HG03439 (cell line): ENCODE data around the gene RNF44.

Experiments
- ATAC-seq: cut with Tn5 transposase; IDR thresholded peaks from one replicate; pipeline ENCODE4 v1.9.1; 2021; ENCODE audit warnings: mild to moderate bottlenecking, moderate library complexity; ENCODE audit not compliant: unreplicated experiment

Gene RNF44

DNA sequence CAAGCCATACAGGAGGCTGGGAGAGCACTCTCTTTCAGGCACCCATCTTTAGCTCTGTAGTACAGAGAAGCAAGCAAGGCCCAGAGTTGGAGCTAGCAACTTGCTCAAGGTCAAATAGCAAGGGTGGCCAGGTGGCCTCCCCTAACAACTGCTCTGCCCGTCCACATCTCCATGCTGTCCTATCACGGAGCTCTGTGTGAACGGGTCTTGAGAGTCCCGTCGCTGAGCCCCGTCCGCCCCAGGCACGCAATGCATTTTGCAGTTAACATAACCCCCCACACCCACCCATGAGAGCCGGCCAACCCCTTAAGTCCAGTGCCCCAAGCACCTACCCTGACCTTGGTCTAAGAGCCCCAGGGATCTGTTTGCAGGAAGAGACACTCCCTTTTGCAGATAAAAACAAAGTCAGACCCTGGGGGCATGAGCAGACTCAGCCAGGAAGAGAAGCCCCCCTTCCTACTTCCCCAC is 1.5 kb downstream of the RNF44 start:
- no peak for ATAC-seq

DNA sequence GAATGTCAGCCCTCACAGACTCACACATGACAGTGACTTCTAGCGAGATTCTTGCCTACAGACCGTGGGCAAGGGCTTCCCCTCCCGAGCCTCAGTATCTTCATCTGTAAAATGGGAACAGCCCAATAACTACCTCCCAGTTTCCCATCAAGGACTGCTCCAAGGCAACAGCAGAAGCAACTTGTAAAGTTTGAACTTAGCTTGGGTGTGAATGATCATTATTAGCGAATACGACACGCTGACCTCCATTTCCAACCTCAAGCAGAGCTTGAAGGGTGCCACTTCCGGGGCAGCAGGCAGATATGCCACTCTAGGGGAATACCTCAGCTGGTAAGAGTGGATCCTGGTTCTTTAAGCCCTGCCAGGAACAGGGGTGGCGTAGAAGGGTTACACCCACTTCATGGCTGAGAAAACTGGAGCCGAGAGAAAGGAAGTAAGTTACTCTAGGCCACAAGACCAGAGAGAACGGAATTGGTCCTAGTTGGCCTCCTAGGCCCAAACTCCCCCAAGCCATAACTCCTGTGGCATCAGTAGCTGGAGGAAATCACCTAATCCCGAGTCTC is 2.0 kb downstream of the RNF44 start:
- no peak for ATAC-seq

DNA sequence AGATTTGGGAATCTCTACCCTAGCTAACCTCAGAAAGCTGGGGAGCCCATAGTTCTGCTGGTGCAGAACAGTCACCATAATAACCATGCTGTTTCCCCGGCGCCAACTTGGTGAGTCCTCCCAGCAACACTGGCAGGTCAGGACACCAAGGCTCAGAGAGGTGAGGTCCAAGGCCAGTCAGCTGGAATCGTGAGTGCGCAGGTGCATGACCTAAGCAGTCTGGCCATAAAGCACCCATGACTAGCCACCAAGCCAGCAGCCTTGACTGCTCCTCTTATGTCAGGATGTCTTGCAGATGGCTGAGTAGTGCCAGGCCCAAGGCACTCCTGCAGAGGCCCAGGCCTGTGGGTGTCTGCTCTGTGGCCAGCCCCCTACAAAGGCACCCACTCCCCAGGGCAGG is 2.6 kb downstream of the RNF44 start:
- ATAC-seq, result no peak

DNA sequence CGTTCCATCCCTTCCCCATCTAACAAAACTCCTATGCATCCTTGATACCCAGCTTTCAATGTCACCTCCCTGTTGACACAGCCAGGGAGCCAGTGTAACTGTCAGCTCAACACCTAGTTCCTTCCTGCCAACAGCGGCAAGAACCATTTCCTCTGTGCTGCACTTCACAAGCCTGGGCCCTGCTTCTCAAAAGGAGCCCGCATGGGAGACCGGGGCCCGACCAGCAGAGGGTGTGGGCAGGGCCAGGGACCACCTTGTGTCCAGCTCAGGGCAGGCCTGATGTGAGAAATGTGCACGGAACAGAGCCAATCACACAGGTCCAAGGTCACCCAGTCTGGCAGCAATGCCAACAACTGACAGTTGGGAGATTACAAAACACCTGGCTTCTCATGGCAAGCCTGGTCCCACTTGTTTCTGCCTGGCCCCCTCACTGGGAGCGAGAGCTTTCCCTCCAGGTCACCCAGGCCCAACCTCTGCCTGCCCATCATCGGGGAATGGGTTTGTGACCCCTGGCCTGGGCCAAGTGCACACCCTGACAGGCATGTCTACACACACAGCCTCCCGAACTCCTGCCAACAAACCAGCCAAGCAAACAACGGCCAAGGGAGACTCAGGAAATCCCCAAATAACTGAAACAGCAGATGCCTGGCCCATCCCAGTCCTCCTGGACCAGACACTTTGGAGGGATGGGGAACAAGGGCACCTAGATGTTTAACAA is 3.1 kb downstream of the RNF44 start:
- ATAC-seq, result no peak

DNA sequence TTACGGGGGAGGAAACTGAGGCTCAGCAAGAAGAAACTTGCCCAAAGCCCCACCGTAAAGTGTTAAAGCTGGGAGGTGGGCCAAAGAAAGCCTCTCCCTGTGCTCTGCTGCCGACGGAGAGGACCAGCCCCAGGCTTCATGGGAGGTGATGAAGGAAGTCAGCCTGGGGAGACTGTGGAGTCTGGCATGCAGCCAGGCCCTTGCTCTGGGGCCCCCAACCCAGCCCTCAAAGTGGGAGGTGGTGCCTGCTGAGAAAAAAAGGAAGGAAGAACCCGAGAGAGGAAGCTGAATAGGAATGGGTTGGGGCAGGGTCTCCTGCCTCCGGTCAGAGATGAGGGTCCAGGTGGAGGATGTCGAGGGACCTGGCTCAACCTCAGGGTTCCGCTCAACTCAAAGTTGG is 3.8 kb downstream of the RNF44 start:
- ATAC-seq, result no peak

DNA sequence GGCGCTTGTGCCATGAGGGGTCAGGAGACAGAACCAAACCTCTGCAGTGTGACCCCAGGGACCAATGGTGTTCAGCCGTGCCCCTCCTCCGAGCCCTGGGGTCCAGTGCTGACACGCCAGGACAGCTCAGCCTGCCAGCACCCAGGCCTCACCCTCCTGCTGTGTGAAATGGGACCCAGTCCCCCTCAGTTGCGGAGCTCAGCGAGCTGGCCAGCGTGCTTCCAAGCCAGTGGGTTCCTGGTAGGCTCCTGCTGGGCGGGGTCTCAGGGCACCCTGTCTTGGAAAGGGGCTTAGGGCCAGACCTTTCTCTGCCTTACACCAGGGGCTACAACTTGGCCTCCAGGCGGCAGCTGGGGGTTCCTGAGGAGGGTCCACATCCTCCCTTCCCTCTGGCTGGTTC is 4.4 kb downstream of the RNF44 start:
- no peak for ATAC-seq

DNA sequence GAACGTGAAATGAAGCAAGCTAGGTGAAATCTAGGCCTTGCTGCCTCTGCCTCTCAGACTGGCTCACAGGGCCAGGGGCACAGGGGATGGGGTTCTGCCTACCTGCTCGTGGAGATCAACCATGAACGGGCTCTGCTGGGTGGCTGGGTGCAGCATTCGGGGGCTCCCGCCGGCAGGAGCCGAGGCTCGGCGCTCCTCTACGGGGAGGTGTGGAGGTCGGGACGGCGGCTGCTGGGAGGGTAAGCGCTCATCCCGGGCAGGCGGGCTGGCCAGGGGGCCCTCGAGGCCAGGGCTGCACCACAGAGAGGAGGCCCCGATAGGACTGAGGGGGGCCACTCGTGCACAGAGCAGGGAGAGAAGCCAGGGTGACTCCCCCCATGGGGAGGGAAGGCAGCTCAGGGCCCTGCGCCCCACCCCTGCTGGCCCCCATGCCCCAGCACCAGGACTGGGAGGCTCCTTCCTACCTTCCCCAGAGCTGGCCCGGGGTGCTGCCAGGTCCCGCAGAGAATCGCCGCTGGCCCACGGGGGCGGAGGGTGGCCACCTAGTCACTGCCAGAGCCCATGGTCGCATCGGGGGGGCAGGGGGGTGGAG is 5.2 kb downstream of the RNF44 start:
- ATAC-seq, result no peak

DNA sequence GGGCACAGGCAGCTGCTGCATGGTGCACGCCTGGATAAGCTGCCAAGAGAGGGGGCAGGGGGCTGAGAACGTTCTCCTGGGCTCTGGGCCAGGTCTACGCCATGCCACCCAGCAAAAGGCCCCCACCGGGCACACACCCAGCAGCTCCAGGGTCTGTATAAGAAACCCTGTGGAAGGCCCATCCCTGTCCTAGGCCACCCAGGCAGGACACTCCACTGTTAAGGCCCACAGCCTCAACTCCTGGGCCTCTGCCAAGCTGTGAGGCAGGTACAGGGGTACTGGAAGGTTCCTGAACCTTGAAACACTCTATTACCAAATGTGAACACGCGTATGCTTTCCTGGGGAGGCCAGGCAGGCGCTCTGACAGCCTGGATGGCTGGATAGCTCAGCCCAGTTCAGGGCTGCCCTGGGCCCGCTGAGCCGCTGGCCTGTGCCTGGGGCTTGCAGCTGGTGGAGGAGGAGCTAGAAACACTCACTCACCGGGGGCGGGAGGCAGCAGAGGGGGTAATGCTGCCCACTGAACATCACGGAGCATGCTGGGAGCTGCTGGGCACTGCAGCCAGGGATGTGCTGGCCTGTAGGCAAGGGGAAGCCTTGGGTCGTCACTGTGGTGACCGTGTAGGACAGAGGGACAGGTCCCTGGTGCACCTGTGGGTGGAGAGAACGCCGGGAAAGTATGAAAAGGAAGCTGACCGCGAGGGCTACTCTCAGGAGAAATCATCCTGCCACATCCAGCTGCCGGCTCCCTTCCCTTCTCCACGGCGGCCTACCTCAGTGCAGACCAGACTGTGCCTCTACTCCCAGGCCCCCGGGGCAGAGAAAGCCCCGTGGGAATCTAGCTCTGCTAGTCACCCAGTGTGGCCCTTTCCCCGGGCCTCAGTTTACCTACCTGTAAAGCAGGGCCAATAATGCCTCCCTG is 6.0 kb downstream of the RNF44 start:
- ATAC-seq, result no peak

DNA sequence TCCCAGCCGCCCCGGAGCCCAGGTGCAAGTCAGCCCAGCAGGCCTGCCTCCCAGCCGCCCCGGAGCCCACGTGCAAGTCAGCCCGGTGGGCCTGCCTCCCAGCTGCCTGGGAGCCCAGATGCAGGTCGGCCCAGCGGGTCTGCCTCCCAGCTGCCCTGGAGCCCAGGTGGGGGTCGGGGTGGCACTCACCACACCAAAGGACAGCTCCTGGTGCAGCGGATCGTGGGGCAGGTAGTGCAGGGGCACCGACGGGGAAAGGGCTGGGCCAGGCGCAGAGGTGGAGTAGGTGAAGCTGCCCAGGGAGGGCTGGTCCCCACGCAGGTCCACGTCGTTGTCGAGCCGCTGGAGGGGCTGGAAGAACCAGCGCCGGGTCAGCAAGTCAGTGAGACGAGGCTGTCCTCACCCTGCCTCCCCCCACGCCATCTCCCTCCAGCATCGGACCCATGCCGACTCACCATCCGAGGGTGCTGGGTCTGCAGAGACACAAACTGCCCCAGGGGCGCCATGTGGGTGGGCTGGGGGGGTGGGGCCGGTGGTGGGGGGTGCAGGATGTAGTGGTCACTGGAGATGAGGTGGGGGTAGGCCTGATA is 6.7 kb downstream of the RNF44 start:
- no peak for ATAC-seq

DNA sequence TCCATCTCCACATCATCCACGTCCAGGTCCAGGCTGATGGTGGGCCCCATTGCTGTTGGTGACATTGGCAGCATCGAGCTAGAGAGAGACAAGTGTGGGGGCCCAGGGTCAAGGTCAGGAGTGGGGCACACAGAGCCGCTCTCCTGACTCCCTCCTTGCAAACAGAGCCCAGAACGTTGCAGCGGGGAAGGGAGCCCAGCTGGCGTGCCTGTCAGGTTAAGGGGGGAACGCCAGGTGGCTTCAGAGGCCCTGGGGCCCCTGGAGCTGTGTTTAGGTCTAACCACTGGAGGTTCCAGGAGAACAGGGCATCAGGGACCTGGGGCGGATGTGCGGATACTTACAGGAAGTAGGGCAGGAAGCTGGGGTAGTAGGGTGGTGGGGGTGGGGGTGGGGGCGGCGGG is 7.5 kb downstream of the RNF44 start:
- no peak for ATAC-seq

DNA sequence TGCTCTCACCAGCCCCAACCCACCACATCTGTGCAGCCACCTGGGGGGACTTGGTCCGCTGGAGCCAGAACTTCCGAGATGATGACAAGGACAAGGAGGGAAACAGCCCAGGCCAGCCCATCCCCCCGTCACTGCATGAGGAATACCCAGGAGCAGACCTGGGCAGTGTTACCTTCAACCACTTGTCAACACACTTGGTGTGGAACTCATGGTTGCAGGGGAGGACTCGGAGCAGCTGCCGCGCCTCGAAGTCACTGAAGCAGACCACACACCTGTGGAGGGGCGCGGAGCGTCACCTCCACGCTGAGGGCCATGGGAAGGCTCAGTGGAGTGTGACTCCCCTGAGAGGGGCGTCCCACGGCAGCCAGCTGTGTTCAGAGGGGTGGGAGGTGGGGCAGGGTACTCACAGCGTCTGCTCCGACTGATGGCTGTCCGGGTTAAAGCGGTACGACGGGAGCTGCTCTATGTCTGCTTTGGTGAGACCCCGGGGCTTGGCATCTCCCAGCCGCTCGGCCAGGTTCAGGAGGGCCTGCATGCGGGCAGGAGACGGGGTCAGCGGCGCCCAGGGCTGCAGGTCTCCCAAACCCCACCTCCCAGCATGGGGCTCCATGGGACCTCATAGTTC is 8.0 kb downstream of the RNF44 start:
- no peak for ATAC-seq

DNA sequence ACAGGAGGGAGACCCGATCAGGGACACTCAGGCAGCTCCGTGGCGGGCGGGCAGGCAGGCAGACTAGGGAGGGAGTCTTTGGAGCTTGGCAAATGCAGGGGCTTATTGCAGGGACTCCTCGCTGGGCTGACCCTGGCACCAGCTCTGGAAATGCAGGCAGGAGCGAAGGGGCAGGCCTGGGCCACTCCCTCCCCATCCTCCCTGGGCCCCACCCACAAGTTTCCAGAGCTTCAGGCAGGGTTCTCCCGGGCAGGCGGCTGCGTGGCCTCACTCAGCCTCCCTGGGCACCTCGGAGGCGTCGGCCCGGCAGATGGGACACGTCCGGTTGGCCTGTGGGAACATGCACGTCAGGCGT is 8.5 kb downstream of the RNF44 start:
- ATAC-seq, result no peak

DNA sequence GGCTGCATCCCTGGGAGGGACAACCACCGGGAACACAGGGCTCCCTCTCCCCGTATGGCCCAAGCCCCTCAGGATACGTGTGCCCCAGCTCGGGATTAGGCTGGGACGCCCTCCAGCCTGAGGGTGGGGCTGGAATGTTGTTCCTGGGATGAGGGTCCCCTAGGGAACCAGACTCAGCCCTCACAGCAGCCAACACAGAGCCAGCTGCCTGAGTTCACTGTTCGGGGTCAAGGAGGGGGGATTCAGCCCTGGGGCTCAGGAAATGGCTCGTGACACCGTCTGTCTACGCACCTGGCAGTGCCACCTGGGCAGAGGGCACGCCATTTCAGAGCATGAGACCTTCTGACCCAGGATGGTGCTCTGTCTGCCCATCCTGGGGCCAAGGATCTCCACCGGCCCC is 8.9 kb downstream of the RNF44 start:
- ATAC-seq, result no peak

DNA sequence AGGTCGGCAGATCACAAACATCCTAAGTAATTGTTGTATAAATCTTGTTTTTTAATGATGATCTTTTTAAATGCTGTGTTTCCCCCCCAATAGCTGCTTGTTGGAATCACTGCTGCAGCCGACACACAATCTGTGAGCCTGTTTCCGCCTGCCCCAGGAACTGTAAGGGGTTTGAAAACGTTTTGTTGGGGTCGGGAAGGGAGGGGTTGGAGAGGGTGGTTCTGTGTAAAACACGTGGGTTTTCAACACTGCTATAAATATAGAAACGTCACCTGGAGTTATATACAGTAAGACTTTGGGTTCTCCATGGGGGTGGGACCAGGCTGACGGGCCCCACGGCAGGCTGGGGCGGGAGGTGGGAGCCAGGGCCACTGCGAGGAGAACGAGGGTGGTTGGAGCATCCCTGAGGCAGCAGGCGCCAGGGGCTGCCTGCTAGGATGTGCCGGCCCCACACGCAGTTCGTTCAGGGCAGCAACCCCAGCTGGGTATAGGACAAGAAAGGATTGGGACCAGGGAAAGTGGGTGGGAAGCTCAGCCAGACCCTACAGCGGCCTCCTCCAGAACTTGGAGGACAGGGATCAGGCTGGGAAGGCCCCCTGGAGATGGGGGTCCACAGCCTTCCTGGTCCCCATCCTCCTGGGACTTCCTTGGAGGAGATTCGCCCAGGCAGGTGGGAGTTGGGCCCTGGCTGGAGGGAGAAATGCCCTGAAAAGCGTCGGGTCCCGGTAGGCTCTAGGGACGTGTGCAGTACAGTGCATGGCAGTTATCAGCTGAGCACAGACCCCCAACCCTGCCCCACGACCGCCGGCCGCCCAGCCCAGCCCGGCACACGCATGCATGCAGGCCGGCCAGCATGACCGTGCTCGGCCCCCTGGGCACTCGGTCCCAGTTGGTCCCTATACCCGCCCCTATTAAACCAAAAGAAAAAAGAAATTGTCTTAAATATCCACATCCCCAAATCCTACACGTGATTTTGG is 9.7 kb downstream of the RNF44 start:
- no peak for ATAC-seq

DNA sequence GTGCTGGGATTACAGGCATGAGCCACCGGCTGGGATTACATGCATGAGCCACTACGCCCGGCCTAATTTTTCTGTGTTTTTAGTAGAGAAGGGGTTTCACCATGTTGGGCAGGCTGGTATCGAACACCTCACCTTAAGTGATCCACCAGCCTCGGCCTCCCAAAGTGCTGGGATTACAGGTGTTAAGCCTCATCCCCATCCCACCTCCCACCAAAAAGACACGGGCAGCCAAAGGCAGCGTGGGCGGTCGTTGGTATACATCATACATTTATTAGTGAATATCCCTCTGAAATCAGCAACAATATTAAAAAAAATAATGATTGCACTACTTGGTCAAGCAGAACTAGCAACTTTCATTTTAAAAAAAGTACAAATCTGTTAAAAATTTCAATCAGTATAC is 10.7 kb downstream of the RNF44 start:
- no peak for ATAC-seq

DNA sequence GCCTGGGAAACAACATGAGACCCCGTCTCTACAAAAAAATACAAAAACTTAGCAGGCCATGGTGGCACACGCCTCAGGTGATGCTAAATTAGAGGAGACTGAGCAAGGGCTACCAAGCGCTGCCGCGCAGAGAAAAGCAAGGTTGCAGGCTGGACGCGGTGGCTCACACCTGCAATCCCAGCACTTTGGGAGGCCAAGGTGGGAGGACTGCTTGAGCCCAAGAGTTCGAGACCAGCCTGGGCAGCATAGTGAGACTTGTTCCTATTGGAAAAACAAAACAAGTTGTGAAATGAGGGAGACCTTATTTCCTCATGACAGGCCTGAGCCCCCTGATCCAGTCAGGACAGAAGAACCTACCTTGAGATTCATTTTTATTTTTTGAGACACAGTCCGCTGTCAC is 11.5 kb downstream of the RNF44 start:
- no peak for ATAC-seq

DNA sequence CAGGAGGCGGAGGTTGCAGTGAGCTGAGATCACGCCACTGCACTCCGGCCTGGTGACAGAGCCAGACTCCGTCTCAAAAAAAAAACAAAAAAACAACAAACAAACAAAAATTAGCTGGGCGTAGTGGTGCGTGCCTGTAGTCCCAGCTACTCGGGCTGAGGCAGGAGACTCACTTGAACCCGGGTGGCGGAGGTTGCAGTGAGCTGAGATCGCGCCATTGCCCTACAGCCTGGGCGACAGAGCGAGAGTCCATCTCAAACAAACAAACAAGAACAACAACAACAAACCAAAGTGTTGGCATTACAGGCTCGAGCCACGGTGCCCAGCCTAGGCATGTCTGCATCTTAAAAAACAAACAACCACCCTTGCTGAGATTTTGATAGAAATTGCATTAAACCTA is 12.2 kb downstream of the RNF44 start:
- ATAC-seq, result no peak

DNA sequence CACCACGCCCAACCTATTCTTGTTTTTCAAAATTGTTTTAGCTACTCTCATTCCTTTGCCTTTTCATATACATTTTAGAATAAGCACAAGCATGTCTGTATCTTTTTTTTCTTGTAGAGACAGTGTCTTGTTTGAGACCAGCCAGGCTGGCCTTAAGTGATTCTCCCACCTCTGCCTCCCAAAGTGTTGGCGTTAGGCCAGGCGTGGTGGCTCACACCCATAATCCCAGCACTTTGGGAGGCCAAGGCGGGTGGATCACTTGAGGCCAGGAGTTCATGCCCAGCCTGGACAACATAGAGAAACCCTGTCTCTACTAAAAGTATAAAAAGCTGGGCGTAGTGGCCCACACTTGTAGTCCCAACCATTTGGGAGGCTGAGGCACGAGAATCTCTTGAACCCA is 13.1 kb downstream of the RNF44 start:
- ATAC-seq, result no peak

DNA sequence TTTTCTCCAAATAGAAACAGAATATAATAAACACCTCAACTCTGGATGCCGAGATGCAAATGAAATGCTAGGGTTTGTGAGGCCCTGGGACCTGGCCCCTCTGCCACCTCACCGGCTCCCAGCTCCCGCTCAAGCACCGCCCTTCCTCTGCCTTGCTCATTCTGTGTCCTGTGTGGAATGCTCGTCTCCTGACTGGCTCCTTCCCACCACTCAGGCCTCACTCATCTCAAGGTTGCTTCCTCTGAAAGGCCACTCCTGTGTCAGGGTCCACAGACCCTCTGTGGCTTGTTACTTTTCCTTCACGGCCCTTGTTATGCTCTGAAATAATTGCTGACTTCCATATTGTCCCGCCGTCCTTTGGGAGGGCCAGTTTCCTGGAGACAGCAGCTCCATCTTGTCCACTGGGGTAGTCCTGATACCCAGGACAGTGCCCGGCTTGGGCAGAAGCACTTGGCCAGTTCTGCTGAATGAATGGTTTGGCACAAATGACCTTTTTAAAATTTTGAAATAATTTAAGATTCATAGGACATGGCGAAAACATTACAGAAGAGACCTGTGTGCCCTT is 15.4 kb downstream of the RNF44 start:
- ATAC-seq, result no peak
